HG02973 (cell line): Measurements from ENCODE around the gene RHOT2.
"Not testable (repeated sequence)": the region's sequence is repeated elsewhere in the genome, so short reads cannot be mapped to it uniquely, and the experiment has no call there.

Experiments used
- ATAC-seq: cut with Tn5 transposase; IDR thresholded peaks from one replicate; pipeline ENCODE4 v1.9.1; 2021; ENCODE audit warnings: moderate library complexity; ENCODE audit not compliant: unreplicated experiment

The RHOT2 gene

DNA sequence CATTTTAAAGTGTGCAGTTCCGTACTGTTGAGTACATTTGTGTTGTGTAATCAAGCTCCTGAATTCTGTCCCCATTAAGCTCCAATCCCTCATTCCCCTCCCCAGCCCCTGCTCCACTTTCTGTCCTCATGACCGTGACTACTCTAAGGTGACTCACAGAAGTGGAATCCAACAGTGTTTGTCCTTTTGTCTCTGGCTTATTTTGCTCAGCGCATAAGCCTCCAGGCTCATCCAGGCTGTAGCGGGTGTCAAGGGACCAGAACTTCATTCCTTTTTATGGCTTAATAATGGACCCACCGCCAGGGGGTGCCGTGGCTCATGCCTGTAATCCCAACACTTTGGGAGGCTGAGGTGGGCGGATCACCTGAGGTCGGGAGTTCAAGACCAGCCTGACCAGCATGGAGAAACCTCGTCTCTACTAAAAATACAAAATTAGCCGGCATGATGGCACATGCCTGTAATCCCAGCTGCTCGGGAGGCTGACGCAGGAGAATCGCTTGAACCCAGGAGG, 44.9 kb downstream of the RHOT2 start:
- ATAC-seq: not testable (repeated sequence)

- ATAC-seq: no peak
These were observed 46.1 kb downstream of the RHOT2 start for GRCh38 chr16:714079-714478.

GRCh38 chr16:714558-715476, 46.9 kb downstream of the RHOT2 start, which contains the start of gene METRN:
Gene METRN (plus strand): TSS chr16:715118. CDS start chr16:715290, 172 bp downstream.
- peak; percentile 63 for ATAC-seq

- ATAC-seq: no peak
These were observed 47.7 kb downstream of the RHOT2 start for GRCh38 chr16:715477-716199.

DNA sequence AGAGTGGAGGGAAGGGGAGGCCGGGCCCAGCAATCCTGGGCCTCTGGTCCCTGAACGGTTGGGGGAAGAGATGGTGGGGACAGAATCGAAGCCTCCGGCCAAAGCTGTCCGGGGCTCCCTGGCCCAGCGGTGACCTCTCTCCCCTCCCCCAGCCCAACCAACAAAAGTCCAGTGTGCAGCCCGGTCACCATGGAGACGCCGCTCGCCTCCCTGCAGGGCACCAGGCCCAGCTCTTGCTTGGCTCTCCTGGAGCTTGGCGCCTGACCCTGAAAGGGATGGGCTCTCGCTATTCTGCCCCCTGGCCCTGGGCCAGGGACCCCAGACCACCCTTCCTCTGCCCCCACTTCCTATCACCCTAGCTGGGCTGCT, 48.3 kb downstream of the RHOT2 start:
- ATAC-seq: no peak

DNA sequence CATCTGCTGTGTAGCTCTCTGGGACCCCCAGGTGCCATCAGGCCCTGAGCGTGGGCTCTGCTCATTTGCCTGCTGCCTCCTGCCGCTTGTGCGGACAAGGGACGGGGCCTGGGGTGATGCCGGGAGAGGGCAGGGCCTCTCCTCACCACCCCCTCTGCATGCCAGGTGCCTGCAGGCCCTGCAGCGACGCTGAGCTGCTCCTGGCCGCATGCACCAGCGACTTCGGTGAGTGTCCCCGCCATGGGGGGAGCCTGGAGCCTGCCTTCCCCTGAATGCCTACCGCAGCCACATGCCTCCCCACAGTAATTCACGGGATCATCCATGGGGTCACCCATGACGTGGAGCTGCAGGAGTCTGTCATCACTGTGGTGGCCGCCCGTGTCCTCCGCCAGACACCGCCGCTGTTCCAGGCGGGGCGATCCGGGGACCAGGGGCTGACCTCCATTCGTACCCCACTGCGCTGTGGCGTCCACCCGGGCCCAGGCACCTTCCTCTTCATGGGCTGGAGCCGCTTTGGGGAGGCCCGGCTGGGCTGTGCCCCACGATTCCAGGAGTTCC, 48.9 kb downstream of the RHOT2 start:
- no peak for ATAC-seq

DNA sequence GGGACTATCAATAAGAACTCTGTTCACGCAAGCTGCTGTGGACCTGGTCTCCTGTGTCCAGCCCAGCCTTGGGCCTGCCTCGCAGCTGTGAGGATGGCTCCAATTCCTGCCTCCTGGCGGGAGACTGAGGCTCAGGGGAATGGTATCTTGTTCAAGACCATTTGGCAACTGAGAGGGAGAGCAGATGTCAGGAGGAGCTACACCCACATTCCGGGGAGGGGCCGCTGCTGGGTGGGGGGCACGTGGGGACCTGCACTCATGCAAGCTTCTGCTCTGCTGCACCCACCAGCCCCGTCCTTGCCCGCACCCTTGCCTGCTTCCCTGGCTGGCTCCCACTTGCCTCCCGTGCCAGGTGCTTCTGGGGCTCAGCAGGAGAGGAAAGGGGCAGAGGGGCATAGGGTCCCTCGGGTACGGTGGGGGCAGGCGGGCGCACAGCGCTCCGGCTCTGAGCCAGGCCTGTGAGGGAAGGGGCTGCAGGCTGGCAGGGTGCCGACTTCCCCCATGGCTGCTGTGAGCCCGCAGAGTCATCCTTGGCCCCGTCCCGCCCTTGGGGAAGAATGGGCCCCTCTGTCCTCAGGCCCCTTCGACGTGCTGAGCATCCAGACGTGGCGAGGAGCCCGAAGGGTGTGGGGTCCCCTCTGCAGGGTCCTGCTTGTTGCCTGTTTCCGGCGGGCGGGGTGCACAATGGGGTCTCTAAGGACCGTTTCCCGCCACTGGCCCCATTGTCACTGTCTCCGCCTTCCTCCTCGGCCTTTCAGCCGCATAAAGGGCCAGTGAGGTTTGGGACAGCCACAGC, 49.7 kb downstream of the RHOT2 start:
- no peak for ATAC-seq

- no peak for ATAC-seq
These were observed 50.5 kb downstream of the RHOT2 start for GRCh38 chr16:718389-718788.

- no peak for ATAC-seq
These were observed 51.0 kb downstream of the RHOT2 start for GRCh38 chr16:718922-719321.

- ATAC-seq: no peak
These were observed 52.0 kb downstream of the RHOT2 start for GRCh38 chr16:719815-720446.

DNA sequence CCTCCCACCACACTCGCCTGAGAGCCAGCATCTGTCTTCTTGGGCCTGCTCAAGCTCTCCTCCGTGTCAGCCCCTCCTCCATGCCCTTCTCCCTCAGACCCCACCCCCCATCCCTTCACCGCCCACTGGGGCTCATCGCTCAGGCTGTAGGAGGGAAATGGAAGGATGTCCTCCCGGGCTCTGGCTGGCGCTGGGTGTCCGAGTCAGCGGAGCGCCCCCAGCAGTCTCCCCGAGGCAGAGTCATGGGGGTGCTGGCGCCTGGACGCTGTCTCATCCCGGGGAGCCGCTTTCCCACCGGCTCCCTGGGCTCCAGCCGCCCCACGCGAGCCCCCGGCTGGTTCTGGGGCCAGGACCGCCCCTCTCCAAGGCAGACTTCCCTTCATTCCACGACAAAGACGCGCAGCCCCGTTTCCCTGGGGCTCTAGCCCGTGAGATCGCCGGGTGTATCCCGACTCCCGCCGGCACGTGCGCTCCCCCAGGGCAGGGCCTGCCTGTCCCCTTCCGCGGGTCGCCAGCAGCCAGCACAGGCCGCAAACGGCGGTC, 52.6 kb downstream of the RHOT2 start:
- no peak for ATAC-seq

DNA sequence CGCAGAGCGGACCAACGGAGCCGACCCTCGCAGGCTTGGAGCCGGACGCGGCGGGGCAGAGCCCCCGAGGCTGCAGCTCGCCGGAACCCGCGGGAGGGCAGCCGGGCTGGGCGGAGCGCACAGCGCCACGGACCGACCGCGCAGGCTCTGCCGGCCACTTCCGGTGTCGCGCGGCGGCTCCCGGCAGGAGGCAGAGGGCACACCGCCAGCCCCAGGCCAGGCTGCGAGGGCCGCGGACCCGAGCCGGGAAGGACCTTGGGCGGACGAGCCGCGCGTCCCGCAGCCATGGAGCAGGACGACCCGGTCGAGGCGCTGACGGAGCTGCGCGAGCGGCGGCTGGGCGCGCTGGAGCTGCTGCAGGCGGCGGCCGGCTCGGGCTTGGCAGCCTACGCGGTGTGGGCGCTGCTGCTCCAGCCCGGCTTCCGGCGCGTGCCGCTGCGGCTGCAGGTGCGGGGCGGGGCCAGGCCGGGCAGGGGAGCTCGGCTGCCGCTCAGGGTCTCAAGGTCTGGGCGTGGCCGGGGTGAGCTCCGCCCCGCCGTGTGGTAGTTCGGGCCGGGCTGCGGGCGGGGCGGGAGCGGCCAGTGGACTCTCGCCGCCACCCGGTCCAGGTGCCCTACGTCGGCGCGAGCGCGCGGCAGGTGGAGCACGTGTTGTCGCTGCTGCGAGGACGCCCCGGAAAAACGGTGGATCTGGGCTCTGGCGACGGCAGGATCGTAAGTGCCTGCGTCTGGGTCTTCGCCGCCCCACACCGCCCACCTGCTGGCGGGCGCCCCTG, 53.2 kb downstream of the RHOT2 start, which contains the start of gene ANTKMT:
Gene ANTKMT (plus strand): TSS at position 157 of the 775 bp plus-strand sequence. CDS start 129 bp downstream, at position 286.
- ATAC-seq: peak; percentile 53

DNA sequence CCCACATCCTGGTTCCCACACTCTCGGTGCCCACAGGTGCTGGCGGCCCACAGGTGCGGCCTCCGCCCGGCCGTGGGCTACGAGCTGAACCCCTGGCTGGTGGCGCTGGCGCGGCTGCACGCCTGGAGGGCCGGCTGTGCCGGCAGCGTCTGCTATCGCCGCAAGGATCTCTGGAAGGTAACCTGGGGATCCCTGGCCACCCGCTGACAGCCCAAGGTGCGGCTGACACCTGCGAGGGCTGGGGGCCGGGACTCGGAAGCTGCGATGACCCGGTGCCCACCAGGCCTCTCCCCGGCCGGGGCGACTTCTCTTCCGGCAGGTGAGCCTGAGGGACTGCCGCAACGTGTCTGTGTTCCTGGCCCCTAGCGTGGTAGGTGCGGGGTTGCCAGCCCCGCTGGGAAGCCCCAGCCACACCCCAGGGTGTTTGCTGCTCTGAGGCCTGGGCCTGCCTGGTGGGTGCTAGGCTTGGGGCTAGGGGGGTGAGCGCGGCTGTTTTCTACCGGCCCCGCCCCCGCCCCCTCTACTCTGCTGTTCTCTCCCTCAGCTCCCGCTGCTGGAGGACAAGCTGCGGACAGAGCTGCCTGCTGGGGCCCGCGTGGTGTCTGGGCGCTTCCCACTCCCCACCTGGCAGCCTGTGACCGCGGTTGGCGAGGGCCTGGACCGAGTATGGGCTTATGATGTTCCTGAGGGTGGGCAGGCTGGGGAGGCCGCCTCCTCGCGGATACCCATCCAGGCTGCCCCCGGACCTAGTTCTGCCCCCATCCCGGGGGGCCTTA, 54.0 kb downstream of the RHOT2 start:
- ATAC-seq: no peak

GRCh38 chr16:722835-723633, 55.1 kb downstream of the RHOT2 start:
- ATAC-seq: no peak

- no peak for ATAC-seq
These were observed 55.8 kb downstream of the RHOT2 start for GRCh38 chr16:723695-724094.
